ENCODE data around the gene OR13C8.
"Not testable (repeated sequence)": the region's sequence is repeated elsewhere in the genome, so short reads cannot be mapped to it uniquely, and the experiment has no call there.

DNA sequence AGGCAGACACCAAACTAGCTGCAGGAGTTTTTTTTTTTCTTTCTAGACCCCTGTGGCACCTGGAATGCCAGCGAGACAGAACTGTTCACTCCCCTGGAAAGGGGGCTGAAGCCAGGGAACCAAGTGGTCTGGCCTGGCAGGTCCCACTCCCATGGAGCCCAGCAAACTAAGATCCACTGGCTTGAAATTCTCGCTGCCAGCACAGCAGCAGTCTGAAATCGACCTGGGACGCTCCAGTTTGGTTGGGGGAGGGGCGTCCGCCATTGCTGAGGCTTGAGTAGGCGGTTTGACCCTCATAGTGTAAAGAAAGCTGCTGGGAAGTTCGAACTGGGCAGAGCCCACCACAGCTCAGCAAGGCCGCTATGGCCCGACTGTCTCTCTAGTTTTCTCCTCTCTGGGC, 48.7 kb upstream of the OR13C8 start:
- TF ChIP-seq CTCF (IDR thresholded peaks at IDR 0.05; ENCODE audit: low read depth, low read length, missing input control); YY1 (IDR thresholded peaks at IDR 0.05); SP1 (IDR thresholded peaks at IDR 0.05); REST (IDR thresholded peaks at IDR 0.05); JUND (IDR thresholded peaks at IDR 0.05); TAF1 (conservative IDR thresholded peaks at IDR 0.05); RAD21 (IDR thresholded peaks at IDR 0.05): not testable (repeated sequence)
- TF ChIP-seq, protein P1, sequence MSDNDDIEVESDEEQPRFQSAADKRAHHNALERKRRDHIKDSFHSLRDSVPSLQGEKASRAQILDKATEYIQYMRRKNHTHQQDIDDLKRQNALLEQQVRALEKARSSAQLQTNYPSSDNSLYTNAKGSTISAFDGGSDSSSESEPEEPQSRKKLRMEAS (IDR thresholded peaks at IDR 0.05), result not testable (repeated sequence)
- TF ChIP-seq, protein P2, sequence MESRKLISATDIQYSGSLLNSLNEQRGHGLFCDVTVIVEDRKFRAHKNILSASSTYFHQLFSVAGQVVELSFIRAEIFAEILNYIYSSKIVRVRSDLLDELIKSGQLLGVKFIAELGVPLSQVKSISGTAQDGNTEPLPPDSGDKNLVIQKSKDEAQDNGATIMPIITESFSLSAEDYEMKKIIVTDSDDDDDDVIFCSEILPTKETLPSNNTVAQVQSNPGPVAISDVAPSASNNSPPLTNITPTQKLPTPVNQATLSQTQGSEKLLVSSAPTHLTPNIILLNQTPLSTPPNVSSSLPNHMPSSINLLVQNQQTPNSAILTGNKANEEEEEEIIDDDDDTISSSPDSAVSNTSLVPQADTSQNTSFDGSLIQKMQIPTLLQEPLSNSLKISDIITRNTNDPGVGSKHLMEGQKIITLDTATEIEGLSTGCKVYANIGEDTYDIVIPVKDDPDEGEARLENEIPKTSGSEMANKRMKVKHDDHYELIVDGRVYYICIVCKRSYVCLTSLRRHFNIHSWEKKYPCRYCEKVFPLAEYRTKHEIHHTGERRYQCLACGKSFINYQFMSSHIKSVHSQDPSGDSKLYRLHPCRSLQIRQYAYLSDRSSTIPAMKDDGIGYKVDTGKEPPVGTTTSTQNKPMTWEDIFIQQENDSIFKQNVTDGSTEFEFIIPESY (IDR thresholded peaks at IDR 0.05), result not testable (repeated sequence)
